Measurements from ENCODE around the gene SLFN5.

The SLFN5 gene

GRCh38 chr17:35315971-35316370 lies 73.1 kb downstream of the SLFN5 start:
- H3K36me3 ChIP-seq (ENCODE audit: control insufficient read depth, insufficient read depth, low read length, severe bottlenecking): no peaks in the 10 kb centered on the region
- H3K4me3 ChIP-seq (ENCODE audit: low read length): no peak overlapping the region
- no peaks in the 10 kb centered on the region for H3K27me3 ChIP-seq (replicated peaks; ENCODE audit: control insufficient read depth, insufficient read depth, low read length)
- no peaks in the 10 kb centered on the region for H3K9me3 ChIP-seq (ENCODE audit: control insufficient read depth, low read length)
- peaks cover 19% of the 10 kb centered on the region for H3K4me1 ChIP-seq (ENCODE audit: control insufficient read depth, insufficient read depth, low read length)
- no peak overlapping the region for H3K9ac ChIP-seq (ENCODE audit: low read length)
- DNase-seq (ENCODE audit: low read depth): no peak

DNA sequence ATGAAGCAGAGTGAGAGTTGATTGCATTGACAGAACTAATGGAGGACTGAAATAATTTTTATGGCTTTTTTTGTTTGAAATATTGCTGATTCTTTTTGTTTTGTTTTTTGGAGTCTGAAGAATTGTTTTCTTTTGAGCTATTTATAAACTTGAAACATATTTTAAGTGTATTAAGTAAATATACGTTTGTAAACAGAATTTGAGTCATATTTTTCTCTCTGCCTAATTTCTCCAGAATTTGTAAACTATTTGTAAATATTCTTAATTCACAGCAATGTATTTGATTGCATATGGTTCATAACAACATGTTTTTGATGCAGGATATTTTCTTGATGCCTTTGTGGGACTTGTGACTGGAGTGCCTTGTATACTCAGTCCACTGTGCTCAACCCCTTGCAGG lies 79.9 kb downstream of the SLFN5 start:
- Histone ChIP-seq H3K9me3 (ENCODE audit: control insufficient read depth, low read length) (peaks cover 4% of the 10 kb centered on the region), H3K36me3 (ENCODE audit: control insufficient read depth, insufficient read depth, low read length, severe bottlenecking) (no peaks in the 10 kb centered on the region), H3K27me3 (replicated peaks; ENCODE audit: control insufficient read depth, insufficient read depth, low read length) (no peaks in the 10 kb centered on the region), H3K9ac (ENCODE audit: low read length) (no peak overlapping the region), H3K4me3 (ENCODE audit: low read length) (no peak overlapping the region), H3K4me1 (ENCODE audit: control insufficient read depth, insufficient read depth, low read length) (no peaks in the 10 kb centered on the region)
- DNase-seq (ENCODE audit: low read depth): no peak

Measured in adipocyte (in vitro differentiated cells).